ENCODE measurements around the gene CHMP4B. TPM values are rescaled to one million over a fixed set of nuclear protein-coding genes. Genes with fewer than 3 reads are reported as not detected.

Gene CHMP4B
- total RNA-seq, 1 donor from 2014 or later = 27.7 TPM

DNA sequence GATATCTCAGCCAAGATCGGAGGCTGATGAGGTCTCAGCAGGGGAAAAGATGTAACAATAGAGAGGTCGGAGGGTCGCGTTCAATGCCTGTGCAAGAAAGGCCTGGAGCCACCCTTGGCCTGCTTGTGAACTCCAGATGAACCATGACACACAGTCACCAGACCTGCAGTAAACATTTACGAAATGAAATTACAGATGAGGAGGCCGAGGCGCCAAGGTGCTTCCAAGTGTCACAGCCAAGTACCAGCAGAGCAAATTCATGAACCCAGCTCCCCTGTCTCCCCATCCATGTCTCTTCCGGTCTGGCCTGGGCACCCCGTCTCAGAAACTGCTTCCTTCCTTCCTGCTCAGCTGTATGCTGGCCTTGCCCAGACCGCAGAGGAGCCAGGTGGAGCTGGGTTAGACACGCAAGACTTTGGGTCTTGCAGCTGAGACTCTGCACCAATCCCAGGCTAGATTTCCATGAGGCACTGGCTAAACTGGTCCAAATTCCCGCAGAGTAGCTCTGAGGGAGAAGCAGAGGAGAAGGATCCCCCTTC, 48.1 kb downstream of the CHMP4B start:
- DNase-seq (ENCODE audit: low spot score in 2 of 2) (no peak), FAIRE-seq (no peak)

- DNase-seq (ENCODE audit: low spot score in 2 of 2) = no peak
- FAIRE-seq = no peak
Observed at GRCh38 chr20:33859751-33860150, 48.6 kb downstream of the CHMP4B start.

- no peak for FAIRE-seq
- no peak for DNase-seq (ENCODE audit: low spot score in 2 of 2)
Observed at GRCh38 chr20:33861458-33861857, 50.3 kb downstream of the CHMP4B start.

DNA sequence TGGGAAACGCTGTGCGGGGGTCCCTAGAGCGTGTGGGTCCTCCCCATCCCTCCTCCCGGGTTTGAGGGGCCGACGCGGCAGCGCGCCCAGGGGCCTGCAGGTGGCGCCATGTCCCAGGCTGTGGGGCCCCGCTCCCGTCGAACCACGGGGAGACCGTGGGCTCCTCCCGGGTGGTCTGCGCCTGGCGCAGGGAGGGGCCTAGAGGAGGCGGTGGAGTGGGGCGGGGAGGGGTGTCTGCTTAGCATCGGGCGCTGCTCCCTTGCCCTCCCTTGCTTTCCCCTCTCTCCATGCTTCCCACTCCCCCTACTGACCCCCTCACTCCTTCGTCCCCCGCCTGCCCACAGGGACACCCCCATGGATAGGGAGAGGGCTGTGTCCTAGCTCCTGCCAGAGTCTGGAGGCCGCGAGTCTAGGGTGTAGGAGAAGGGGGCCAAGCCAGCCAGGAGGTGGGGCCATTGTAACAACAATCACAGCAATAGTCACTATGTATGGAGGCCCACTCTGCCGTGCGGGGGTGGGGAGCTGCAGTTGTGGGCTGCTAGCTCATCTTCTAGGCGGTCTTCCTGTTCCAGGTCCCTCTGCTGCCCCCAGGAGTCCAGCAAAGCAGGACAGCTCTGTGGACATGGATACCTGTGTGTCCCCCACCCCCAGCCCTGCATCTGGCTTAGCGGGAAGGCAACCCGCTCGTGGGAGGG, 51.7 kb downstream of the CHMP4B start:
- no peak for FAIRE-seq

GRCh38 chr20:33863440-33864323, 52.5 kb downstream of the CHMP4B start:
- FAIRE-seq = no peak

More for the DNA sequence above, 51.7 kb downstream of the CHMP4B start:
- DNase-seq (ENCODE audit: low spot score in 2 of 2) = peak; percentile 61 to 72

GRCh38 chr20:33864324-33864963, 53.3 kb downstream of the CHMP4B start:
- DNase-seq (ENCODE audit: low spot score in 2 of 2) = no peak
- FAIRE-seq = no peak

More at GRCh38 chr20:33863440-33864323, 52.5 kb downstream of the CHMP4B start:
- no peak for DNase-seq (ENCODE audit: low spot score in 2 of 2)

- FAIRE-seq (no peak), DNase-seq (ENCODE audit: low spot score in 2 of 2) (no peak)
Observed at GRCh38 chr20:33865761-33866370, 54.7 kb downstream of the CHMP4B start.

DNA sequence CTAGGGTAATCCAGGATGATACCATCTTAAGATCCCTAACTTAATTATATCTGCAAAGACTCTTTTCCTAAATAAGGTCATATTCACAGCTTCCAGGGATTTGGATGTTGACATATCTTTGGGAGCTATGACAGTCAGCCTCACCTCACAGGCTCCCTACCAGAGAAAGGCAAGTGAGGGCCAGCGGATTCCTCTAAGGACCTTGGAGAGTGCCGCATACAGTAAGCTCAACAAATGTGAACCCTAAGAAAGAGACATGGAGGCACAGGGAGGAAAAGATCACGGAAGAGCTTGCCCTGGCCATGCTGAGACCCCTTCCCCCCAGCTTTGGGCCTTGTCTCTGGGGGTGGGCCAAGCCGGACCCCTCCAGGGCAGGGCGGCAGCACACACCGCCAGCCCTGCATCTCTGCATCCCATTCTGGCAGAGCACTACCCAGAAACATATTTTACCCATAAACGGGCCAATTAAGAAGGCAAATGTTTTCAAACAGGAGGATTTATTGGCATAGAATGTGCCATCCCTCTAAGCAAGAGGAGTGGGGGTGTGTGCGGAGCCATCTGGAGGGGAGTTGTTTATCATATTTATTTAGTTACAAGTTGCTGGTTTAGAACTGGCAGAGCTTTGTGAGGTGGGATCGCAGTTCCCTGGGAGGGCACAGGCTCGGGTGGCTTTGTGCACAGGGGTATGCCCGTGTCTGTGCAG, 55.4 kb downstream of the CHMP4B start:
- DNase-seq (ENCODE audit: low spot score in 2 of 2) = no peak
- no peak for FAIRE-seq

DNA sequence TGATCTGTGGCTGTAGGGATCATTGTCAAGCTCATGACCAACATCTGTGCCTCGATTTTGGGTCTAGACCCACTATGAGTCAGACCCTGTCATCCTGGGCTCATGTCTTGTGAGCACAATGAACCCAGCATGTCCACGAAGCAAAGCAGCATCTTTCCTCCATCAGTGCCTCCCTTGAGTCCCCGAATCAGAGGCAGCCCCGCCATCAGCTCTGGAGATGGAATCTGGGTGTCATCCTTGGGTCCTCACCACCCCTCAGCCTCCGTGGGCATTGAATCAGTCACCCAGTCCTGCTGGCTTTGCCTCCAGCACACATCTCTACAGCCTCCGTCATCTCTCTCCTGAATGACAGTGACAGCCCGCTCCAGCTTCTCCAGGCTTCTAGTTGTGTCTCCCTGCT, 56.9 kb downstream of the CHMP4B start:
- no peak for DNase-seq (ENCODE audit: low spot score in 2 of 2)
- no peak for FAIRE-seq

- no peak for FAIRE-seq
- no peak for DNase-seq (ENCODE audit: low spot score in 2 of 2)
Observed at GRCh38 chr20:33868595-33868994, 57.4 kb downstream of the CHMP4B start.

DNA sequence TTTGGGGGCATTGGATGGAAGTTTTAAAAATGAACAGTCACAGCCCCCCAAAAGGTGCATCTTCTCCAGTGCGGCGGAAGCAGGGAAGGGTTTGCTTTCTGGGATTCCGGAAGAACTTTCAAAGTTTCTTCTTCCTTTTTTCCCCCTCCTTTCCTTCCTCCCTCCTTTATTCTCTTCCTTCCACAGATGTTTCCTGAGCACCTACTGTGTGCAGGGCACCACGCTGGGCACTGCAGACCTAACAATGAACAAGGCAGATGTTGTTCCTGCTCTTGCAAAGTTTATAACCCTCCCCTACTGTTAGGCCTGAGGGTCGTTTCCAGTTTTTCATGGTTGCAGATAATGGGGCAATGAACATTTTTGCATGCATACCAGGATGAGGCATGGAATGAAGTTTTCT, 58.1 kb downstream of the CHMP4B start:
- no peak for FAIRE-seq

DNA sequence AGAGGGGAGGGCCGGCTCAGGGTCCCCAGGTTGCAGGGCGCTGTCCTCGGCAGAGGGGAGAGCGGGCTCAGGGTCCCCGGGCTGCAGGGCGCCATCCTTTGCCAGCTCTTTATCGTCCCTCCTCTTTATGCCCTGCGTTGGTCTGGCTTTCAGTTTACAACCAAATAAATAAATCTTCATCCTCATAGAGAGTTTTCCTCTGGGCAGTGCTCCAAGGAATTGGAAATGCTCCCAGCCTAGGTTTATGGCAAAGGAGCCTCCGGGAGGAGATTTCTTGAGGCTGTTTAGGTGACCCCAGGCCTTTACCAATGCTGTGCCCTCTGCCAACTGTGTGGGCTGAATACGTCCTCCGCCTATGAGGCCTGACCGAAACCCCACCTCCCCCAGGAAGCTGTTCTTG, 60.2 kb downstream of the CHMP4B start:
- DNase-seq (ENCODE audit: low spot score in 2 of 2) = peak in 1 of 2 donors; percentile 39
- no peak for FAIRE-seq

More for the DNA sequence above, 58.1 kb downstream of the CHMP4B start:
- no peak for DNase-seq (ENCODE audit: low spot score in 2 of 2)

DNA sequence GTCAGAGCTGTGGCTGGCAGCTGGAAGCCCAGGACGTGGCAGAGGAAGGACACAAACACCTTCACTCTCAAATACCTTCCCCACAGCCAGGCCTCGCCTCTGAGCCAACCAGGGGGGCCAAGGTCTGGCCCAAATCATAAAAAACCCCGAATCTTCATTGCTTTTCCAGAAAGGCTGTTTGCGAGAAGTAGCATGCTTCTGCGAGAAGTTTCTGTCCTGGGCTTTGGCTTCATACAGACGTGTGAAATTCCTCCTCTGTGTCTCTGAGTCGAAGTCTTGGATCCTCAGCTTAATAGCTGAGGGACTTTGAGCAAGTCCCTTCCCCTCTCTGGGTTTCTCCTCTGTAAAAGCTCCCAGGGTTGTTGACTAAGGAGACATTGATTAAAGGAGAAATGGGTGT, 63.0 kb downstream of the CHMP4B start:
- FAIRE-seq (no peak), DNase-seq (ENCODE audit: low spot score in 2 of 2) (no peak)

- FAIRE-seq (no peak), DNase-seq (ENCODE audit: low spot score in 2 of 2) (no peak)
Observed at GRCh38 chr20:33875055-33875454, 63.9 kb downstream of the CHMP4B start.

DNA sequence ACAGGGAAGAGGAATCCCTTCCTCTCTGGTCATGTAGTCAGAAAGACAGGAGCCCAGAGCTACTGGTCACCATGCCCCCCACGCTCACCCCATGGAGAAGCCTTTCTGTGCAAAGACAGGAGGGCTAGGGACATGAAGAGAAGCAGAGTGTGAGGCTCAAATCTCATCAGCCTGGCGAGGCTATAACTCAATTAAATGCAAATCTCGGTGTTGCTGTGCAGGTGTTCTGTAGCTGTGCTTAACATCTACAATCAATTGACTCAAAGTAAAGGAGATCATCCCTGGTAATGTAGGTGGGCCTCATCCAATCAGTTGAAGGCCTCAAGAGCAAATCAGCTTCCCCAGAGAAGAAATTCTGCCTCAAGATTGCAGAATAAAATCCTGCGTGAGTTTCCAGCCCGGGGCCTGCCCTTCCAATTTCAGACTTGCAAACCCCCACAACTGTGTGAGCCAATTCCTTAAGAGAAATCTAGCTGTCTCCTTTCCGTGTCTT, 64.4 kb downstream of the CHMP4B start:
- DNase-seq (ENCODE audit: low spot score in 2 of 2) (no peak), FAIRE-seq (no peak)

- DNase-seq (ENCODE audit: low spot score in 2 of 2) (no peak), FAIRE-seq (no peak)
Observed at GRCh38 chr20:33878583-33878982, 67.4 kb downstream of the CHMP4B start.

DNA sequence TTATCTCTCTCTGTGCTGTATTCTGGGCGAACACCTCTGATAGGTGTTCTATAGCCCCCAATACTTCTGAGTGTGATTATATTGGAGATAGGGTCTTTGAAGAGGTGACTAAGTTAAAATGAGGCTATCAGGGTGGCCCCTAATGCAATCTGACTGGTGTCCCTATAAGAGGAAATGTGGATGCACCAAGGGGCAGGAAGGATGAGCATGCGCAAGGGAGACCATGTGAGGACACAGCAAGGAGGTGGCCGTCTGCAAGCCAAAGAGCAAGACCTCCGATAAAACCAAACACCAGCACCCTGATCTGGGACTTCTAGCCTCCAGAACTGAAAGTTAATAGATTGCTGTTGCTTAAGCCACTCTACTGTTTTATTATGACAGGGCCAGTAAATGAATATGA, 69.2 kb downstream of the CHMP4B start:
- DNase-seq (ENCODE audit: low spot score in 2 of 2) = no peak
- FAIRE-seq = no peak

GRCh38 chr20:33881989-33882388, 70.8 kb downstream of the CHMP4B start:
- no peak for DNase-seq (ENCODE audit: low spot score in 2 of 2)
- FAIRE-seq = no peak

- DNase-seq (ENCODE audit: low spot score in 2 of 2) (no peak), FAIRE-seq (no peak)
Observed at GRCh38 chr20:33882481-33882880, 71.3 kb downstream of the CHMP4B start.

GRCh38 chr20:33883164-33883563, 72.0 kb downstream of the CHMP4B start:
- no peak for DNase-seq (ENCODE audit: low spot score in 2 of 2)
- FAIRE-seq = no peak

Measured in frontal cortex (tissue), 4 donors.